HEK293 (cell line): ENCODE measurements around the gene MYO7A.

ENCODE experiments used
- HOXA7 ChIP-seq: sonication (generic); formaldehyde crosslinking; IDR thresholded peaks from 2 replicates; pipeline ENCODE4 v1.8.1; 2022; ENCODE audit warnings: missing genetic modification reagents, borderline replicate concordance
- KLF17 ChIP-seq: fragments of 450-650 bp; formaldehyde crosslinking; IDR thresholded peaks from 2 replicates; pipeline ENCODE4 v1.5.1; 2016; ENCODE audit warnings: missing biosample characterization, missing genetic modification characterization
- MYNN ChIP-seq: fragments of 450-650 bp; formaldehyde crosslinking; IDR thresholded peaks from 2 replicates; pipeline ENCODE4 v1.5.1; 2016; ENCODE audit warnings: missing biosample characterization, missing genetic modification characterization, borderline replicate concordance
- SP3 ChIP-seq: fragments of 450-650 bp; formaldehyde crosslinking; IDR thresholded peaks from 2 replicates; pipeline ENCODE4 v1.5.1; 2016; ENCODE audit warnings: missing biosample characterization, missing genetic modification characterization
- YY1 ChIP-seq: fragments of 450-650 bp; formaldehyde crosslinking; IDR thresholded peaks from 2 replicates; pipeline ENCODE4 v1.5.1; 2018; ENCODE audit warnings: missing biosample characterization, missing genetic modification characterization
- ZBTB10 ChIP-seq: fragments of 450-650 bp; formaldehyde crosslinking; IDR thresholded peaks from 2 replicates; pipeline ENCODE4 v1.5.1; 2016; ENCODE audit warnings: missing biosample characterization, missing genetic modification characterization
- ZBTB11 ChIP-seq: fragments of 450-650 bp; formaldehyde crosslinking; conservative IDR thresholded peaks from 2 replicates; pipeline ENCODE4 v1.5.1; 2016; ENCODE audit warnings: low read depth, missing biosample characterization, missing genetic modification characterization
- ZBTB17 ChIP-seq: fragments of 450-650 bp; formaldehyde crosslinking; IDR thresholded peaks from 2 replicates; pipeline ENCODE4 v1.5.1; 2016; ENCODE audit warnings: missing biosample characterization, missing genetic modification characterization
- ZBTB26 ChIP-seq: fragments of 450-650 bp; formaldehyde crosslinking; optimal IDR thresholded peaks from 2 replicates; pipeline ENCODE3; 2016; ENCODE audit warnings: missing biosample characterization, mild to moderate bottlenecking, missing genetic modification characterization
- ZNF146 ChIP-seq: fragments of 450-650 bp; formaldehyde crosslinking; IDR thresholded peaks from 2 replicates; pipeline ENCODE4 v1.5.1; 2016; ENCODE audit warnings: missing biosample characterization, missing genetic modification characterization
- ZNF169 ChIP-seq: fragments of 450-650 bp; formaldehyde crosslinking; IDR thresholded peaks from 2 replicates; pipeline ENCODE4 v1.5.1; 2016; ENCODE audit warnings: missing biosample characterization, missing genetic modification characterization
- ZNF2 ChIP-seq: fragments of 450-650 bp; formaldehyde crosslinking; IDR thresholded peaks from 2 replicates; pipeline ENCODE4 v1.5.1; 2016; ENCODE audit warnings: missing biosample characterization, missing genetic modification characterization
- ZNF214 ChIP-seq: fragments of 450-650 bp; formaldehyde crosslinking; IDR thresholded peaks from 2 replicates; pipeline ENCODE4 v1.5.1; 2017; ENCODE audit warnings: missing biosample characterization, mild to moderate bottlenecking, missing genetic modification characterization, borderline replicate concordance
- ZNF280C ChIP-seq: fragments of 450-650 bp; formaldehyde crosslinking; IDR thresholded peaks from 2 replicates; pipeline ENCODE4 v1.5.1; 2016; ENCODE audit warnings: missing biosample characterization, missing genetic modification characterization
- ZNF302 ChIP-seq: fragments of 450-650 bp; formaldehyde crosslinking; IDR thresholded peaks from 2 replicates; pipeline ENCODE4 v1.5.1; 2016; ENCODE audit warnings: missing biosample characterization, missing genetic modification characterization, low read depth
- ZNF335 ChIP-seq: fragments of 450-650 bp; formaldehyde crosslinking; conservative IDR thresholded peaks from 2 replicates; pipeline ENCODE4 v1.5.1; 2016; ENCODE audit warnings: missing biosample characterization, missing genetic modification characterization
- ZNF423 ChIP-seq: fragments of 450-650 bp; formaldehyde crosslinking; IDR thresholded peaks from 2 replicates; pipeline ENCODE4 v1.5.1; 2016; ENCODE audit warnings: missing biosample characterization, missing genetic modification characterization
- ZNF488 ChIP-seq: fragments of 450-650 bp; formaldehyde crosslinking; IDR thresholded peaks from 2 replicates; pipeline ENCODE4 v1.5.1; 2016; ENCODE audit warnings: missing biosample characterization, missing genetic modification characterization
- ZNF529 ChIP-seq: fragments of 450-650 bp; formaldehyde crosslinking; IDR thresholded peaks from 2 replicates; pipeline ENCODE4 v1.5.1; 2017; ENCODE audit warnings: missing genetic modification characterization, missing biosample characterization; ENCODE audit not compliant: insufficient replicate concordance
- ZNF544 ChIP-seq: fragments of 450-650 bp; formaldehyde crosslinking; IDR thresholded peaks from 2 replicates; pipeline ENCODE4 v1.5.0; 2017; ENCODE audit warnings: missing biosample characterization, missing genetic modification characterization
- ZNF621 ChIP-seq: fragments of 450-650 bp; formaldehyde crosslinking; IDR thresholded peaks from 2 replicates; pipeline ENCODE4 v1.5.1; 2017; ENCODE audit warnings: missing biosample characterization, missing genetic modification characterization
- ZNF645 ChIP-seq: fragments of 450-650 bp; formaldehyde crosslinking; IDR thresholded peaks from 2 replicates; pipeline ENCODE4; 2016; ENCODE audit warnings: missing biosample characterization, missing genetic modification characterization
- ZNF692 ChIP-seq: fragments of 450-650 bp; formaldehyde crosslinking; IDR thresholded peaks from 2 replicates; pipeline ENCODE4 v1.5.1; 2016; ENCODE audit warnings: missing biosample characterization, missing genetic modification characterization
- ZNF843 ChIP-seq: fragments of 450-650 bp; formaldehyde crosslinking; IDR thresholded peaks from 2 replicates; pipeline ENCODE4 v1.5.1; 2016; ENCODE audit warnings: missing biosample characterization, missing genetic modification characterization
- ZSCAN23 ChIP-seq: fragments of 450-650 bp; formaldehyde crosslinking; IDR thresholded peaks from 2 replicates; pipeline ENCODE4 v1.5.1; 2016; ENCODE audit warnings: missing biosample characterization, missing genetic modification characterization

MYO7A gene

GRCh38 chr11:77191823-77192495 is 63.9 kb downstream of the MYO7A start (continued):
- TF ChIP-seq ZNF488 (tag by site-specific recombination) = no peak
- no peak for TF ChIP-seq ZNF302
- no peak for TF ChIP-seq ZNF214
- no peak for TF ChIP-seq ZNF544 (tag by site-specific recombination)
- peak; percentile 58; the same call in 1 of the 2 replicates for TF ChIP-seq ZNF692 (tag by site-specific recombination)
- no peak for TF ChIP-seq ZSCAN23 (tag by site-specific recombination)
- TF ChIP-seq YY1 = peak; percentile 86; the same call in 1 of the 2 replicates
- no peak for TF ChIP-seq MYNN (tag by site-specific recombination)
- peak; percentile 85 for TF ChIP-seq ZNF335 (tag by site-specific recombination)
- TF ChIP-seq ZBTB17 (tag by site-specific recombination) = peak; percentile 71
- 0 out of 2 replicates have a peak, but pooled peaks have one; percentile 22 for TF ChIP-seq KLF17 (tag by site-specific recombination)
- TF ChIP-seq ZNF146 (tag by site-specific recombination) = no peak
- TF ChIP-seq SP3 (tag by site-specific recombination) = peak; percentile 42; the same call in 1 of the 2 replicates
- TF ChIP-seq ZNF645 (tag by site-specific recombination) = no peak
- no peak for TF ChIP-seq HOXA7 (CRISPR knock-in tag)
- TF ChIP-seq ZBTB10 (tag by site-specific recombination) = no peak
- TF ChIP-seq ZNF843 (tag by site-specific recombination) = no peak
- TF ChIP-seq ZNF2 (tag by site-specific recombination) = peak; percentile 97
- TF ChIP-seq ZNF621 (tag by site-specific recombination) = no peak
- no peak for TF ChIP-seq ZNF280C (tag by site-specific recombination)
- TF ChIP-seq ZNF423 (tag by site-specific recombination) = peak; percentile 75; the same call in 1 of the 2 replicates
- TF ChIP-seq ZBTB26 (tag by site-specific recombination) = peak; percentile 23
- TF ChIP-seq ZNF529 (tag by site-specific recombination) = no peak
- TF ChIP-seq ZBTB11 (tag by site-specific recombination) = no peak
- no peak for TF ChIP-seq ZNF169
